ENCODE results near the gene YRDC. TPM values are rescaled to one million over a fixed set of nuclear protein-coding genes. Genes with fewer than 3 reads are reported as not detected.
A peak's percentile ranks its signal among the peaks of the same experiment; 100 is the strongest.

The YRDC gene
- total and polyA plus RNA-seq, 9 of the 15 experiments (the other 6 are each of a cell fraction or from before 2014, with no cell fraction given) = 11.1 to 58.5 (median 49.8) TPM

DNA sequence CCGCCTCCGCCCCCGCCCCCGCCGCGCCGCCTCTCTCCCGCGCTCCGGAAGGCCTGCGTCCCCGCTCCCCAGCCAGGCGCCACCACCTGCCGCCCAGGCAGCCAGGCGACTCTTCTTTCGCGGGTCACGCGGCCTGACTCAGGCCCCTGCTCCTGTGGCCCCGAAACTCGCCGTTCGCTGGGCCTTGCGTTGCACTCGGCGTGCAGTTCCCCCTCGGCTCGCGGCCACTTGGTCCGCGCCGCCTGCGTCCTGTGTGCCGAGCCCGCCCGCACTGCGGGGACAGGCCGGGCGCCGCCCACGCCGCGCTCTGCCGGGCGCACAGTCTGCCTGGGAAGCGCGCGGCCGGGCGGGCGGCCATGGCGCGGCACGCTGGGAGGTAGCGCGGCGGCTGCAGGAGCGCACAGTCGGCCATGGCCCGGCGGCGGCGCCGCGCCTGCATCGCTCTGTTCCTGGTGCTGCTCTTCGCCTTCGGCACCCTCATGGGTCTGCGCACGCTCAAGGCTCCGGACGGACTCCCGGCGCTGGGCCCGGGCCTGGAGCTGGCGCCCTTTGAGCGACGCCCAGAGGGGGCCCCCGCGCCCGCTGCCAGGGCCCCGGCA, 14.1 kb downstream of the YRDC start, which contains the start of gene MANEAL (continued):
- TF ChIP-seq, protein P1, sequence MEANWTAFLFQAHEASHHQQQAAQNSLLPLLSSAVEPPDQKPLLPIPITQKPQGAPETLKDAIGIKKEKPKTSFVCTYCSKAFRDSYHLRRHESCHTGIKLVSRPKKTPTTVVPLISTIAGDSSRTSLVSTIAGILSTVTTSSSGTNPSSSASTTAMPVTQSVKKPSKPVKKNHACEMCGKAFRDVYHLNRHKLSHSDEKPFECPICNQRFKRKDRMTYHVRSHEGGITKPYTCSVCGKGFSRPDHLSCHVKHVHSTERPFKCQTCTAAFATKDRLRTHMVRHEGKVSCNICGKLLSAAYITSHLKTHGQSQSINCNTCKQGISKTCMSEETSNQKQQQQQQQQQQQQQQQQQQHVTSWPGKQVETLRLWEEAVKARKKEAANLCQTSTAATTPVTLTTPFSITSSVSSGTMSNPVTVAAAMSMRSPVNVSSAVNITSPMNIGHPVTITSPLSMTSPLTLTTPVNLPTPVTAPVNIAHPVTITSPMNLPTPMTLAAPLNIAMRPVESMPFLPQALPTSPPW (CRISPR knock-in tag; IDR thresholded peaks at IDR 0.05) = peak; percentile 65
- peak; percentile 54; the same call in 1 of the 2 replicates for TF ChIP-seq SMAD4 (CRISPR knock-in tag; conservative IDR thresholded peaks at IDR 0.05)
- TF ChIP-seq ZNF76 (CRISPR knock-in tag; IDR thresholded peaks at IDR 0.05; ENCODE audit: borderline replicate concordance) = no peak
- TF ChIP-seq, protein P2, sequence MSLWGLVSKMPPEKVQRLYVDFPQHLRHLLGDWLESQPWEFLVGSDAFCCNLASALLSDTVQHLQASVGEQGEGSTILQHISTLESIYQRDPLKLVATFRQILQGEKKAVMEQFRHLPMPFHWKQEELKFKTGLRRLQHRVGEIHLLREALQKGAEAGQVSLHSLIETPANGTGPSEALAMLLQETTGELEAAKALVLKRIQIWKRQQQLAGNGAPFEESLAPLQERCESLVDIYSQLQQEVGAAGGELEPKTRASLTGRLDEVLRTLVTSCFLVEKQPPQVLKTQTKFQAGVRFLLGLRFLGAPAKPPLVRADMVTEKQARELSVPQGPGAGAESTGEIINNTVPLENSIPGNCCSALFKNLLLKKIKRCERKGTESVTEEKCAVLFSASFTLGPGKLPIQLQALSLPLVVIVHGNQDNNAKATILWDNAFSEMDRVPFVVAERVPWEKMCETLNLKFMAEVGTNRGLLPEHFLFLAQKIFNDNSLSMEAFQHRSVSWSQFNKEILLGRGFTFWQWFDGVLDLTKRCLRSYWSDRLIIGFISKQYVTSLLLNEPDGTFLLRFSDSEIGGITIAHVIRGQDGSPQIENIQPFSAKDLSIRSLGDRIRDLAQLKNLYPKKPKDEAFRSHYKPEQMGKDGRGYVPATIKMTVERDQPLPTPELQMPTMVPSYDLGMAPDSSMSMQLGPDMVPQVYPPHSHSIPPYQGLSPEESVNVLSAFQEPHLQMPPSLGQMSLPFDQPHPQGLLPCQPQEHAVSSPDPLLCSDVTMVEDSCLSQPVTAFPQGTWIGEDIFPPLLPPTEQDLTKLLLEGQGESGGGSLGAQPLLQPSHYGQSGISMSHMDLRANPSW (CRISPR knock-in tag; IDR thresholded peaks at IDR 0.05) = no peak
- TF ChIP-seq ZC3H4 (CRISPR knock-in tag; IDR thresholded peaks at IDR 0.05; ENCODE audit: borderline replicate concordance) = no peak
- TF ChIP-seq, protein P3, sequence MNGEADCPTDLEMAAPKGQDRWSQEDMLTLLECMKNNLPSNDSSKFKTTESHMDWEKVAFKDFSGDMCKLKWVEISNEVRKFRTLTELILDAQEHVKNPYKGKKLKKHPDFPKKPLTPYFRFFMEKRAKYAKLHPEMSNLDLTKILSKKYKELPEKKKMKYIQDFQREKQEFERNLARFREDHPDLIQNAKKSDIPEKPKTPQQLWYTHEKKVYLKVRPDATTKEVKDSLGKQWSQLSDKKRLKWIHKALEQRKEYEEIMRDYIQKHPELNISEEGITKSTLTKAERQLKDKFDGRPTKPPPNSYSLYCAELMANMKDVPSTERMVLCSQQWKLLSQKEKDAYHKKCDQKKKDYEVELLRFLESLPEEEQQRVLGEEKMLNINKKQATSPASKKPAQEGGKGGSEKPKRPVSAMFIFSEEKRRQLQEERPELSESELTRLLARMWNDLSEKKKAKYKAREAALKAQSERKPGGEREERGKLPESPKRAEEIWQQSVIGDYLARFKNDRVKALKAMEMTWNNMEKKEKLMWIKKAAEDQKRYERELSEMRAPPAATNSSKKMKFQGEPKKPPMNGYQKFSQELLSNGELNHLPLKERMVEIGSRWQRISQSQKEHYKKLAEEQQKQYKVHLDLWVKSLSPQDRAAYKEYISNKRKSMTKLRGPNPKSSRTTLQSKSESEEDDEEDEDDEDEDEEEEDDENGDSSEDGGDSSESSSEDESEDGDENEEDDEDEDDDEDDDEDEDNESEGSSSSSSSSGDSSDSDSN (IDR thresholded peaks at IDR 0.05; ENCODE audit: borderline replicate concordance in 1 of 2, low read depth in 2 of 2, low read length in 2 of 2) = peak in 1 of 2 experiments; percentile 83; a peak in 2 of 4 replicates
- TF ChIP-seq ESRRA (IDR thresholded peaks at IDR 0.05; ENCODE audit: borderline replicate concordance, low read depth) = no peak
- peak; percentile 27; the same call in 1 of the 2 replicates for TF ChIP-seq MYC (IDR thresholded peaks at IDR 0.05; ENCODE audit: low read depth, low read length)
- no peak for TF ChIP-seq MYC (CRISPR knock-in tag; IDR thresholded peaks at IDR 0.05; ENCODE audit: borderline replicate concordance, low read depth)
- no peak for TF ChIP-seq KDM1A (IDR thresholded peaks at IDR 0.05)
- TF ChIP-seq MEIS2 (IDR thresholded peaks at IDR 0.05; ENCODE audit: partially characterized antibody) = no peak
- TF ChIP-seq, protein P4, sequence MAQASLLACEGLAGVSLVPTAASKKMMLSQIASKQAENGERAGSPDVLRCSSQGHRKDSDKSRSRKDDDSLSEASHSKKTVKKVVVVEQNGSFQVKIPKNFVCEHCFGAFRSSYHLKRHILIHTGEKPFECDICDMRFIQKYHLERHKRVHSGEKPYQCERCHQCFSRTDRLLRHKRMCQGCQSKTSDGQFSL (CRISPR knock-in tag; IDR thresholded peaks at IDR 0.05) = peak; percentile 59
- TF ChIP-seq, protein P4 (tag; IDR thresholded peaks at IDR 0.05) = no peak
- TF ChIP-seq TEAD1 (CRISPR knock-in tag; IDR thresholded peaks at IDR 0.05) = no peak
- no peak for TF ChIP-seq ERF (CRISPR knock-in tag; IDR thresholded peaks at IDR 0.05)
- TF ChIP-seq, protein P5, sequence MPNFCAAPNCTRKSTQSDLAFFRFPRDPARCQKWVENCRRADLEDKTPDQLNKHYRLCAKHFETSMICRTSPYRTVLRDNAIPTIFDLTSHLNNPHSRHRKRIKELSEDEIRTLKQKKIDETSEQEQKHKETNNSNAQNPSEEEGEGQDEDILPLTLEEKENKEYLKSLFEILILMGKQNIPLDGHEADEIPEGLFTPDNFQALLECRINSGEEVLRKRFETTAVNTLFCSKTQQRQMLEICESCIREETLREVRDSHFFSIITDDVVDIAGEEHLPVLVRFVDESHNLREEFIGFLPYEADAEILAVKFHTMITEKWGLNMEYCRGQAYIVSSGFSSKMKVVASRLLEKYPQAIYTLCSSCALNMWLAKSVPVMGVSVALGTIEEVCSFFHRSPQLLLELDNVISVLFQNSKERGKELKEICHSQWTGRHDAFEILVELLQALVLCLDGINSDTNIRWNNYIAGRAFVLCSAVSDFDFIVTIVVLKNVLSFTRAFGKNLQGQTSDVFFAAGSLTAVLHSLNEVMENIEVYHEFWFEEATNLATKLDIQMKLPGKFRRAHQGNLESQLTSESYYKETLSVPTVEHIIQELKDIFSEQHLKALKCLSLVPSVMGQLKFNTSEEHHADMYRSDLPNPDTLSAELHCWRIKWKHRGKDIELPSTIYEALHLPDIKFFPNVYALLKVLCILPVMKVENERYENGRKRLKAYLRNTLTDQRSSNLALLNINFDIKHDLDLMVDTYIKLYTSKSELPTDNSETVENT (CRISPR knock-in tag; IDR thresholded peaks at IDR 0.05) = 0 out of 2 replicates have a peak, but pooled peaks have one; percentile 29
- no peak for TF ChIP-seq HSF4 (CRISPR knock-in tag; IDR thresholded peaks at IDR 0.05; ENCODE audit: borderline replicate concordance)
